ENCODE results near the gene ASCL1.

ASCL1 gene

GRCh38 chr12:102912258-102912657 is 45.2 kb upstream of the ASCL1 start:
- H3K27me3 ChIP-seq, result peaks cover 0 to 5% of the 10 kb centered on the region in 2 donors
- H3K9me3 ChIP-seq, result no peaks in the 10 kb centered on the region
- DNase-seq, result no peak
- no peak overlapping the region for H3K27ac ChIP-seq
- H3K36me3 ChIP-seq, result no peaks in the 10 kb centered on the region
- peaks cover 0 to 6% (median under 1%) of the 10 kb centered on the region in 4 donors for H3K4me1 ChIP-seq
- no peak for TF ChIP-seq CTCF (IDR thresholded peaks at IDR 0.05)
- intact Hi-C loops (cut with DNase I; ENCODE audit: low total_unique reads), result no loop called here
- H3K4me3 ChIP-seq, result no peak overlapping the region

- no peak for DNase-seq
- no peaks in the 10 kb centered on the region for H3K36me3 ChIP-seq
- intact Hi-C loops (cut with DNase I; ENCODE audit: low total_unique reads), result no loop called here
- no peak for TF ChIP-seq CTCF (IDR thresholded peaks at IDR 0.05)
- no peak overlapping the region for H3K27ac ChIP-seq
- peaks cover 0 to 6% (median 2%) of the 10 kb centered on the region in 4 donors for H3K4me1 ChIP-seq
- H3K27me3 ChIP-seq, result peaks cover 0 to 13% of the 10 kb centered on the region in 2 donors
- no peak overlapping the region for H3K4me3 ChIP-seq
- no peaks in the 10 kb centered on the region for H3K9me3 ChIP-seq
Measured at GRCh38 chr12:102913453-102914226, 43.8 kb upstream of the ASCL1 start.

GRCh38 chr12:102916252-102917025 is 41.0 kb upstream of the ASCL1 start:
- Histone ChIP-seq H3K27me3 (peaks cover 0 to 13% of the 10 kb centered on the region in 2 donors), H3K4me1 (peaks cover 0 to 6% (median 2%) of the 10 kb centered on the region in 4 donors), H3K9me3 (no peaks in the 10 kb centered on the region), H3K27ac (no peak overlapping the region), H3K36me3 (no peaks in the 10 kb centered on the region), H3K4me3 (no peak overlapping the region)
- no peak for TF ChIP-seq CTCF (IDR thresholded peaks at IDR 0.05)
- no peak for DNase-seq
- intact Hi-C loops (cut with DNase I; ENCODE audit: low total_unique reads), result no loop called here

- H3K9me3 ChIP-seq, result no peaks in the 10 kb centered on the region
- intact Hi-C loops (cut with DNase I; ENCODE audit: low total_unique reads), result no loop called here
- peaks cover 0 to 13% of the 10 kb centered on the region in 2 donors for H3K27me3 ChIP-seq
- DNase-seq, result no peak
- no peak within 1 kb of the TSS for H3K4me3 ChIP-seq
- peaks cover 0 to 6% (median 2%) of the 10 kb centered on the region in 4 donors for H3K4me1 ChIP-seq
- H3K36me3 ChIP-seq, result no peaks in the 10 kb centered on the region
- TF ChIP-seq CTCF (IDR thresholded peaks at IDR 0.05), result no peak
- no peak within 1 kb of the TSS for H3K27ac ChIP-seq
Measured at GRCh38 chr12:102917026-102917787, 40.3 kb upstream of the ASCL1 start, which contains the start of gene PAH. PAH (minus strand) TSS chr12:102917244; CDS start chr12:102917130, 114 bp downstream.

GRCh38 chr12:102918840-102919239 is 38.6 kb upstream of the ASCL1 start:
- Histone ChIP-seq H3K4me1 (peaks cover 0 to 6% (median 2%) of the 10 kb centered on the region in 4 donors), H3K9me3 (no peaks in the 10 kb centered on the region), H3K4me3 (no peak overlapping the region), H3K36me3 (no peaks in the 10 kb centered on the region), H3K27ac (no peak overlapping the region), H3K27me3 (peaks cover 0 to 13% of the 10 kb centered on the region in 2 donors)
- DNase-seq, result no peak
- TF ChIP-seq CTCF (IDR thresholded peaks at IDR 0.05), result no peak
- intact Hi-C loops (cut with DNase I; ENCODE audit: low total_unique reads), result no loop called here

All from tibial artery (tissue), 4 donors.